WTC11 (cell line): Measurements from ENCODE around the gene GALNT17. TPM values are rescaled to one million over a fixed set of nuclear protein-coding genes. Genes with fewer than 3 reads are reported as not detected.

Experiments
- ATAC-seq: fragments of 200-7000 bp; cut with Tn5 transposase; 2 replicates; pipeline ENCODE4 v1.10.0; 2021; ENCODE audit warnings: mild to moderate bottlenecking, moderate library complexity
- CTCF ChIA-PET: fragments of 300-600 bp; sonication (Branson Sonifier 250); formaldehyde crosslinking; loops from one replicate; lab custom pipeline; 2021; ENCODE audit warnings: antibody characterized with exemption; lab: Charles Lee
- POLR2A ChIA-PET: fragments of 350-600 bp; sonication (Branson Sonifier 250); formaldehyde crosslinking; loops from one replicate; lab custom pipeline; 2021; ENCODE audit warnings: antibody characterized with exemption; lab: Charles Lee
- DNase-seq: peaks from one replicate; pipeline ENCODE4 v3.0.0; 2021; ENCODE audit warnings: low spot score
- H3K27ac Mint-ChIP-seq: 2 replicates; pipeline ENCODE4 v1.8.0; 2021; ENCODE audit warnings: mixed read lengths
- H3K27me3 Mint-ChIP-seq: 2 replicates; pipeline ENCODE4 v1.8.0; 2021; ENCODE audit warnings: low read depth, mild to moderate bottlenecking, moderate library complexity, mixed read lengths
- H3K36me3 Mint-ChIP-seq: 2 replicates; pipeline ENCODE4 v1.8.0; 2021; ENCODE audit warnings: mixed read lengths
- H3K4me1 Mint-ChIP-seq: 2 replicates; pipeline ENCODE4 v1.8.0; 2022; ENCODE audit warnings: mixed read lengths
- H3K4me3 Mint-ChIP-seq: 2 replicates; pipeline ENCODE4 v1.8.0; 2021; ENCODE audit warnings: mild to moderate bottlenecking, moderate library complexity, mixed read lengths
- H3K9me3 Mint-ChIP-seq: 2 replicates; pipeline ENCODE4 v1.8.0; 2021; ENCODE audit warnings: mixed read lengths
- ERG ChIP-seq: fragments of 250-450 bp; sonication (Bioruptor Pico); IDR thresholded peaks from 2 replicates; pipeline ENCODE4 v1.8.0; 2021; ENCODE audit warnings: mild to moderate bottlenecking
- ETV6 ChIP-seq: sonication (generic); formaldehyde crosslinking; IDR thresholded peaks from 2 replicates; pipeline ENCODE4 v1.8.1; 2022; ENCODE audit warnings: mild to moderate bottlenecking, missing genetic modification reagents
- GABPB1 ChIP-seq: sonication (generic); formaldehyde crosslinking; IDR thresholded peaks from 2 replicates; pipeline ENCODE4 v1.8.1; 2023; ENCODE audit warnings: mild to moderate bottlenecking, missing genetic modification reagents
- JUN ChIP-seq: sonication (generic); formaldehyde crosslinking; IDR thresholded peaks from 2 replicates; pipeline ENCODE4 v1.8.0; 2023; ENCODE audit warnings: mild to moderate bottlenecking, missing genetic modification reagents
- KAT7 ChIP-seq: sonication (generic); formaldehyde crosslinking; IDR thresholded peaks from 2 replicates; pipeline ENCODE4 v1.8.1; 2023; ENCODE audit warnings: missing genetic modification reagents, mild to moderate bottlenecking, borderline replicate concordance
- SP1 ChIP-seq: sonication (generic); formaldehyde crosslinking; conservative IDR thresholded peaks from 2 replicates; pipeline ENCODE4 v1.8.1; 2022; ENCODE audit warnings: missing genetic modification reagents
- TCF7 ChIP-seq: sonication (generic); formaldehyde crosslinking; IDR thresholded peaks from 2 replicates; pipeline ENCODE4 v1.8.0; 2022; ENCODE audit warnings: mild to moderate bottlenecking, low read depth, missing genetic modification reagents, moderate library complexity
- TP53 ChIP-seq: sonication (generic); formaldehyde crosslinking; IDR thresholded peaks from 2 replicates; pipeline ENCODE4 v1.8.1; 2023; ENCODE audit warnings: mild to moderate bottlenecking, missing genetic modification reagents
- USF1 ChIP-seq: sonication (generic); formaldehyde crosslinking; IDR thresholded peaks from 2 replicates; pipeline ENCODE4 v1.8.0; 2022; ENCODE audit warnings: mild to moderate bottlenecking, missing genetic modification reagents
- ZMAT4 ChIP-seq: fragments of 250-450 bp; sonication (Bioruptor Pico); IDR thresholded peaks from 2 replicates; pipeline ENCODE4 v1.9.0; 2021; ENCODE audit warnings: mild to moderate bottlenecking
- ZNF121 ChIP-seq: sonication (generic); formaldehyde crosslinking; IDR thresholded peaks from 2 replicates; pipeline ENCODE4 v1.8.0; 2023; ENCODE audit warnings: missing genetic modification reagents
- ZNF423 ChIP-seq: fragments of 250-450 bp; sonication (Bioruptor Pico); IDR thresholded peaks from 2 replicates; pipeline ENCODE4 v2.1.2; 2022; ENCODE audit warnings: mild to moderate bottlenecking, moderate library complexity
- ZSCAN18 ChIP-seq: fragments of 250-450 bp; sonication (Bioruptor Pico); IDR thresholded peaks from 2 replicates; pipeline ENCODE4 v2.1.2; 2022; ENCODE audit warnings: mild to moderate bottlenecking, moderate library complexity
- total RNA-seq: library from RNA; stranded (reverse); gene quantifications from 3 replicates; pipeline ENCODE4 v1.2.3, GENCODE V29; 2021
- TF ChIP-seq, protein P1 (sequence below): sonication (generic); formaldehyde crosslinking; IDR thresholded peaks from 2 replicates; pipeline ENCODE4 v1.8.1; 2023; ENCODE audit warnings: mild to moderate bottlenecking, missing genetic modification reagents, moderate library complexity
- TF ChIP-seq, protein P2 (sequence below): sonication (generic); formaldehyde crosslinking; IDR thresholded peaks from 2 replicates; pipeline ENCODE4 v1.8.1; 2023; ENCODE audit warnings: mild to moderate bottlenecking, missing genetic modification reagents, borderline replicate concordance
- TF ChIP-seq, protein P3 (sequence below): sonication (generic); formaldehyde crosslinking; conservative IDR thresholded peaks from 2 replicates; pipeline ENCODE4 v1.8.1; 2023; ENCODE audit warnings: mild to moderate bottlenecking, low read depth, missing genetic modification reagents, moderate library complexity
- TF ChIP-seq, protein P4 (sequence below): sonication (generic); formaldehyde crosslinking; IDR thresholded peaks from 2 replicates; pipeline ENCODE4 v1.8.1; 2023; ENCODE audit warnings: mild to moderate bottlenecking, missing genetic modification reagents

Gene GALNT17
- total RNA-seq, 1 experiment from 2014 or later, result 61.1 TPM

GRCh38 chr7:71338866-71339265 is 206.9 kb downstream of the GALNT17 start (continued):
- no peak for TF ChIP-seq USF1 (CRISPR knock-in tag)

DNA sequence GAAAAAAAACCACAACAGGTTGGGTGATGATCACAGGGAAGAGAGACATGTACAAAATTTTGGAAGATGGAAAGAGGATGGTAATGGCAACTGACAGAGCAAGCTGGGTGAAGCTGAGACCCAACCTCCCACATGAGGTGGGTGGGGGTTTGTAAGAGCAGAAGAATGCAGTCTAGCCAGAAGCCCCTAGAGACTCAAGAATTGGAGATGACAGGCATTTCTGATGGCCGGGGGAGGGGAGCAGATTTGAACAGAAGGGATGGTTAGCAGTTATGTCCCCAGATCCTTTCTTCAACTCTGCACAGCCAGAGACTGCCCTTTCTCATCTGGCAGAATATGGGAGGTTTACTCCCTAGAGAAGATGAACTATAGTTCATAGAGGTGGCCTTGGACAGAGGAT is 208.0 kb downstream of the GALNT17 start:
- peaks cover 41% of the 10 kb centered on the region for H3K4me1 Mint-ChIP-seq
- H3K4me3 Mint-ChIP-seq, result no peak overlapping the region
- H3K36me3 Mint-ChIP-seq, result peaks cover 55% of the 10 kb centered on the region
- POLR2A ChIA-PET, result no interaction called here
- CTCF ChIA-PET, result no interaction called here
- no peak for TF ChIP-seq TCF7
- TF ChIP-seq ZNF423 (CRISPR knock-in tag), result no peak
- TF ChIP-seq, protein P1, sequence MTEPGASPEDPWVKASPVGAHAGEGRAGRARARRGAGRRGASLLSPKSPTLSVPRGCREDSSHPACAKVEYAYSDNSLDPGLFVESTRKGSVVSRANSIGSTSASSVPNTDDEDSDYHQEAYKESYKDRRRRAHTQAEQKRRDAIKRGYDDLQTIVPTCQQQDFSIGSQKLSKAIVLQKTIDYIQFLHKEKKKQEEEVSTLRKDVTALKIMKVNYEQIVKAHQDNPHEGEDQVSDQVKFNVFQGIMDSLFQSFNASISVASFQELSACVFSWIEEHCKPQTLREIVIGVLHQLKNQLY (CRISPR knock-in tag), result no peak
- TF ChIP-seq, protein P2, sequence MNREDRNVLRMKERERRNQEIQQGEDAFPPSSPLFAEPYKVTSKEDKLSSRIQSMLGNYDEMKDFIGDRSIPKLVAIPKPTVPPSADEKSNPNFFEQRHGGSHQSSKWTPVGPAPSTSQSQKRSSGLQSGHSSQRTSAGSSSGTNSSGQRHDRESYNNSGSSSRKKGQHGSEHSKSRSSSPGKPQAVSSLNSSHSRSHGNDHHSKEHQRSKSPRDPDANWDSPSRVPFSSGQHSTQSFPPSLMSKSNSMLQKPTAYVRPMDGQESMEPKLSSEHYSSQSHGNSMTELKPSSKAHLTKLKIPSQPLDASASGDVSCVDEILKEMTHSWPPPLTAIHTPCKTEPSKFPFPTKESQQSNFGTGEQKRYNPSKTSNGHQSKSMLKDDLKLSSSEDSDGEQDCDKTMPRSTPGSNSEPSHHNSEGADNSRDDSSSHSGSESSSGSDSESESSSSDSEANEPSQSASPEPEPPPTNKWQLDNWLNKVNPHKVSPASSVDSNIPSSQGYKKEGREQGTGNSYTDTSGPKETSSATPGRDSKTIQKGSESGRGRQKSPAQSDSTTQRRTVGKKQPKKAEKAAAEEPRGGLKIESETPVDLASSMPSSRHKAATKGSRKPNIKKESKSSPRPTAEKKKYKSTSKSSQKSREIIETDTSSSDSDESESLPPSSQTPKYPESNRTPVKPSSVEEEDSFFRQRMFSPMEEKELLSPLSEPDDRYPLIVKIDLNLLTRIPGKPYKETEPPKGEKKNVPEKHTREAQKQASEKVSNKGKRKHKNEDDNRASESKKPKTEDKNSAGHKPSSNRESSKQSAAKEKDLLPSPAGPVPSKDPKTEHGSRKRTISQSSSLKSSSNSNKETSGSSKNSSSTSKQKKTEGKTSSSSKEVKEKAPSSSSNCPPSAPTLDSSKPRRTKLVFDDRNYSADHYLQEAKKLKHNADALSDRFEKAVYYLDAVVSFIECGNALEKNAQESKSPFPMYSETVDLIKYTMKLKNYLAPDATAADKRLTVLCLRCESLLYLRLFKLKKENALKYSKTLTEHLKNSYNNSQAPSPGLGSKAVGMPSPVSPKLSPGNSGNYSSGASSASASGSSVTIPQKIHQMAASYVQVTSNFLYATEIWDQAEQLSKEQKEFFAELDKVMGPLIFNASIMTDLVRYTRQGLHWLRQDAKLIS (CRISPR knock-in tag), result no peak
- no peak for TF ChIP-seq ZMAT4 (CRISPR knock-in tag)
- no peak for TF ChIP-seq ZSCAN18 (CRISPR knock-in tag)
- TF ChIP-seq SP1 (CRISPR knock-in tag), result no peak
- no peak for TF ChIP-seq KAT7 (CRISPR knock-in tag)
- no peak for TF ChIP-seq ETV6
- no peak for TF ChIP-seq ERG (CRISPR knock-in tag)
- no peak for TF ChIP-seq USF1 (CRISPR knock-in tag)
- TF ChIP-seq JUN (CRISPR knock-in tag), result no peak
- TF ChIP-seq, protein P3, sequence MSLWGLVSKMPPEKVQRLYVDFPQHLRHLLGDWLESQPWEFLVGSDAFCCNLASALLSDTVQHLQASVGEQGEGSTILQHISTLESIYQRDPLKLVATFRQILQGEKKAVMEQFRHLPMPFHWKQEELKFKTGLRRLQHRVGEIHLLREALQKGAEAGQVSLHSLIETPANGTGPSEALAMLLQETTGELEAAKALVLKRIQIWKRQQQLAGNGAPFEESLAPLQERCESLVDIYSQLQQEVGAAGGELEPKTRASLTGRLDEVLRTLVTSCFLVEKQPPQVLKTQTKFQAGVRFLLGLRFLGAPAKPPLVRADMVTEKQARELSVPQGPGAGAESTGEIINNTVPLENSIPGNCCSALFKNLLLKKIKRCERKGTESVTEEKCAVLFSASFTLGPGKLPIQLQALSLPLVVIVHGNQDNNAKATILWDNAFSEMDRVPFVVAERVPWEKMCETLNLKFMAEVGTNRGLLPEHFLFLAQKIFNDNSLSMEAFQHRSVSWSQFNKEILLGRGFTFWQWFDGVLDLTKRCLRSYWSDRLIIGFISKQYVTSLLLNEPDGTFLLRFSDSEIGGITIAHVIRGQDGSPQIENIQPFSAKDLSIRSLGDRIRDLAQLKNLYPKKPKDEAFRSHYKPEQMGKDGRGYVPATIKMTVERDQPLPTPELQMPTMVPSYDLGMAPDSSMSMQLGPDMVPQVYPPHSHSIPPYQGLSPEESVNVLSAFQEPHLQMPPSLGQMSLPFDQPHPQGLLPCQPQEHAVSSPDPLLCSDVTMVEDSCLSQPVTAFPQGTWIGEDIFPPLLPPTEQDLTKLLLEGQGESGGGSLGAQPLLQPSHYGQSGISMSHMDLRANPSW, result no peak
- TF ChIP-seq, protein P4, sequence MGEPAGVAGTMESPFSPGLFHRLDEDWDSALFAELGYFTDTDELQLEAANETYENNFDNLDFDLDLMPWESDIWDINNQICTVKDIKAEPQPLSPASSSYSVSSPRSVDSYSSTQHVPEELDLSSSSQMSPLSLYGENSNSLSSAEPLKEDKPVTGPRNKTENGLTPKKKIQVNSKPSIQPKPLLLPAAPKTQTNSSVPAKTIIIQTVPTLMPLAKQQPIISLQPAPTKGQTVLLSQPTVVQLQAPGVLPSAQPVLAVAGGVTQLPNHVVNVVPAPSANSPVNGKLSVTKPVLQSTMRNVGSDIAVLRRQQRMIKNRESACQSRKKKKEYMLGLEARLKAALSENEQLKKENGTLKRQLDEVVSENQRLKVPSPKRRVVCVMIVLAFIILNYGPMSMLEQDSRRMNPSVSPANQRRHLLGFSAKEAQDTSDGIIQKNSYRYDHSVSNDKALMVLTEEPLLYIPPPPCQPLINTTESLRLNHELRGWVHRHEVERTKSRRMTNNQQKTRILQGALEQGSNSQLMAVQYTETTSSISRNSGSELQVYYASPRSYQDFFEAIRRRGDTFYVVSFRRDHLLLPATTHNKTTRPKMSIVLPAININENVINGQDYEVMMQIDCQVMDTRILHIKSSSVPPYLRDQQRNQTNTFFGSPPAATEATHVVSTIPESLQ (CRISPR knock-in tag), result no peak
- no peak for TF ChIP-seq GABPB1 (CRISPR knock-in tag)
- TF ChIP-seq TP53 (CRISPR knock-in tag), result no peak
- TF ChIP-seq ZNF121 (CRISPR knock-in tag), result no peak
- TF ChIP-seq, all 79 proteins: peak for 0
- Mint-ChIP-seq H3K9me3 (peaks cover 41% of the 10 kb centered on the region), H3K27me3 (no peaks in the 10 kb centered on the region), H3K27ac (no peak overlapping the region)
- DNase-seq (no peak), ATAC-seq (no peak)
